Esophagus muscularis mucosa (tissue), 3 donors: ENCODE measurements around the gene USP47.

Source experiments
- CTCF ChIP-seq, 3 experiments: fragments of 200-600 bp in 2 of 3; fragments of 450-650 bp in 1 of 3; sonication (generic) in 2 of 3; IDR thresholded peaks; one replicate each; pipeline ENCODE4 v1.5.1; 2017 to 2019; ENCODE audit warnings: antibody characterized with exemption in 3 of 3, mild to moderate bottlenecking in 2 of 3, moderate library complexity in 1 of 3
- POLR2A ChIP-seq: fragments of 450-650 bp; IDR thresholded peaks from one replicate; pipeline ENCODE4 v1.6.1; 2017; ENCODE audit warnings: antibody characterized with exemption, moderate library complexity, mild to moderate bottlenecking, low read depth
- POLR2AphosphoS5 ChIP-seq, 2 donors: sonication (generic); formaldehyde crosslinking; IDR thresholded peaks; one replicate each; pipeline ENCODE4 v1.6.1; 2017; ENCODE audit warnings: antibody characterized with exemption in 2 of 2

GRCh38 chr11:11931461-11932055 is 89.8 kb downstream of the USP47 start:
- TF ChIP-seq CTCF (IDR thresholded peaks at IDR 0.05) (peak; percentile 68 to 80 (median 69)), POLR2A (no peak), POLR2AphosphoS5 (IDR thresholded peaks at IDR 0.05) (peak in 1 of 2 donors; percentile 14)
